ENCODE measurements around the gene PTPN7.
"Not testable (repeated sequence)": the region's sequence is repeated elsewhere in the genome, so short reads cannot be mapped to it uniquely, and the experiment has no call there.

Gene PTPN7

DNA sequence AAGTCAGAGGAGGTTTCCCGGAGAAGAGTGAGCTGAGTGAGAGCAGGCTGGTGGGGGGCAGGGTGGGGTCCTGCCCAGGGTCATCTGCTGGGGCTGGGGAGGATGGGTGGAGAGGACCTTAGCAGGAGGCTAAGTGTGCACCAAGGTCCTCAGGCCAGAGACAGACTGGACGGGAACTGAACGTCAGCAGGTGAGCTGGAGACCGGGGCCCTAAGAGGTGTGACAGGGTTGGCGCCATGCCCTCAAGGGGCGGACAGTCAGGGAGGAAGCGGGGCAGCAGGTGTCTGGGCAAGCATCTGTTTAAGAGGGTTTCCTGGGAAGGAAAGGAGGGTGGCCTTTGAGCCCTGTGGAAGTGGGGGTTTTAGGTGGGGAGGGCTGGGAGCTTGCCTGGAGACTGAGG lies 13.6 kb upstream of the PTPN7 start:
- Histone ChIP-seq H3K9ac (ENCODE audit: low read length) (no peak overlapping the region), H3K27ac (ENCODE audit: low read depth, low read length) (no peak overlapping the region), H3K4me1 (ENCODE audit: insufficient read depth, low read length) (no peaks in the 10 kb centered on the region), H3K27me3 (ENCODE audit: control insufficient read depth in 1 of 2, insufficient read depth in 2 of 2, low read length in 2 of 2) (no peaks in the 10 kb centered on the region), H3K9me3 (ENCODE audit: low read length) (no peaks in the 10 kb centered on the region), H3K36me3 (ENCODE audit: insufficient read depth, low read length) (no peaks in the 10 kb centered on the region), H3K4me3 (ENCODE audit: low read depth in 1 of 2, low read length in 2 of 2) (no peak overlapping the region)

DNA sequence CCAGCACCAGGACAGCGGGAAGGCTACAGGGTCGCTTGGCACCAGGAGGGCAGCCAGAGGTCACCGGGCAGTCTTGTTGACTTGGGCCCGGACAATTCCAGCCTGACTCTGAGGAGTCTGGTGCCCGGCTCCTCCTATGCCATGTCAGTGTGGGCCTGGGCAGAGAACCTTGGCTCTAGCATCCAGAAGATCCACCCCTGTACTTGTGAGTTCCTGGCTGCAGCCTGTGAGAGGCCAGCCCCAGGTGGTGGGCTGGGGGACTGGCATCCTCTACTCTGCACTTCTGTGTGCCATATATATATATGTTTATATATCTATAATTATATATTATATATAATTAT lies 11.6 kb upstream of the PTPN7 start:
- Histone ChIP-seq H3K9me3 (ENCODE audit: low read length) (no peaks in the 10 kb centered on the region), H3K36me3 (ENCODE audit: insufficient read depth, low read length) (no peaks in the 10 kb centered on the region), H3K4me1 (ENCODE audit: insufficient read depth, low read length) (no peaks in the 10 kb centered on the region), H3K9ac (ENCODE audit: low read length) (no peak overlapping the region), H3K4me3 (ENCODE audit: low read depth in 1 of 2, low read length in 2 of 2) (no peak overlapping the region), H3K27ac (ENCODE audit: low read depth, low read length) (no peak overlapping the region), H3K27me3 (ENCODE audit: control insufficient read depth in 1 of 2, insufficient read depth in 2 of 2, low read length in 2 of 2) (no peaks in the 10 kb centered on the region)

DNA sequence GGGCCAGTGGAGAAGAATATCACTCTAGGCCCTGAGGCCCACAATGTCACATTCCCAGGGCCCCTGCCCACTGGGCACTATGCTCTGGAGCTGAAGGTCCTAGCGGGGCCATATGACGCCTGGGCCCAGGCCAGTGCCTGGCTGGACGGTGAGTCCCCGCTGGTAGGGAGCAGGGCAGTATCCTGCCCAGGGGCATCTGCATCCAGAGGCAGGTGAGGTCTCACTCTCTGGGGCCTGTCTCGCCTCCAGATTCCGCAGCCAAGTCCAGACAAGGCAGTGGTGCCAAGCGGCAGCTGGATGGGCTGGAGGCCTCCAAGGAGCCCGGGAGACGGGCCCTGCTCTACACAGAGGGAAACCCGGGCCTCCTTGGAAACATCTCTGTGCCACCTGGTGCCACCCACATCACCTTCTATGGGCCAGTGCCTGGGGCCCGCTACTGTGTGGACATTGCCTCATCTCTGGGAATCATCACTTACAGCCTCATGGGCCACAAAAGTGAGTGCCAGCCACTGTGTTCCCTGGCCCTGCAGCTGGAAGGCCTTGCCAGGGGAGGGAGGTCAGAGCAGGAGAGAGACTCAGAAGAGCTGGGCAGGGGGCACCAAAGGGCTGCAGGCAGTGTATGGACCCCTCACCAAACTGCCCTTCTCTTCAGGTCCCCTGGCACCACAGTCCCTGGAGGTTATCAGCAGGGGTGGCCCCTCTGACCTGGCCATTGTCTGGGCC lies 11.1 kb upstream of the PTPN7 start:
- Histone ChIP-seq H3K4me3 (ENCODE audit: low read depth in 1 of 2, low read length in 2 of 2) (no peak overlapping the region), H3K27ac (ENCODE audit: low read depth, low read length) (no peak overlapping the region), H3K27me3 (ENCODE audit: control insufficient read depth in 1 of 2, insufficient read depth in 2 of 2, low read length in 2 of 2) (no peaks in the 10 kb centered on the region), H3K4me1 (ENCODE audit: insufficient read depth, low read length) (no peaks in the 10 kb centered on the region), H3K36me3 (ENCODE audit: insufficient read depth, low read length) (no peaks in the 10 kb centered on the region), H3K9me3 (ENCODE audit: low read length) (no peaks in the 10 kb centered on the region), H3K9ac (ENCODE audit: low read length) (no peak overlapping the region)

DNA sequence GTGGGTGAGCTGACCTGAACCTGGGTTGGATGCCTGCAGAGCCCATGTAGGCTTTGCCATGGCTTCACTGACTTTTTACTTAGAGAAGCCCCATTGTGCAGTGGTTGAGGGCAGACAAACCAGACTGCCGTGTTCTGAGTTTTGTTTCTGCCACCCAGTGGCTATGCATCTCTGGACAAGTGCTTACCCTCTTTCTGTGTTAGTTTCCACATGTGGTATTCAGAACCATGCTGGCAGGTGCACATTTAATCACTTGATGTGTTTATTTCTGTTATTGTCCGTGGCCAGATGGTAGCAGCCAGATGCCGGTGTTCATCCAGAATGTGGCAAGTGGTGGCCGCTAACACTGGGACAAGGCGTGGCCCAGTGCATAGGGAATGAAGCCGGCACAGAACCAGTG lies 10.3 kb upstream of the PTPN7 start:
- H3K4me3 ChIP-seq (ENCODE audit: low read depth in 1 of 2, low read length in 2 of 2) = no peak overlapping the region
- H3K36me3 ChIP-seq (ENCODE audit: insufficient read depth, low read length) = no peaks in the 10 kb centered on the region
- H3K9ac ChIP-seq (ENCODE audit: low read length) = no peak overlapping the region
- no peaks in the 10 kb centered on the region for H3K27me3 ChIP-seq (ENCODE audit: control insufficient read depth in 1 of 2, insufficient read depth in 2 of 2, low read length in 2 of 2)
- H3K27ac ChIP-seq (ENCODE audit: low read depth, low read length) = no peak overlapping the region
- no peaks in the 10 kb centered on the region for H3K4me1 ChIP-seq (ENCODE audit: insufficient read depth, low read length)
- H3K9me3 ChIP-seq (ENCODE audit: low read length) = no peaks in the 10 kb centered on the region

DNA sequence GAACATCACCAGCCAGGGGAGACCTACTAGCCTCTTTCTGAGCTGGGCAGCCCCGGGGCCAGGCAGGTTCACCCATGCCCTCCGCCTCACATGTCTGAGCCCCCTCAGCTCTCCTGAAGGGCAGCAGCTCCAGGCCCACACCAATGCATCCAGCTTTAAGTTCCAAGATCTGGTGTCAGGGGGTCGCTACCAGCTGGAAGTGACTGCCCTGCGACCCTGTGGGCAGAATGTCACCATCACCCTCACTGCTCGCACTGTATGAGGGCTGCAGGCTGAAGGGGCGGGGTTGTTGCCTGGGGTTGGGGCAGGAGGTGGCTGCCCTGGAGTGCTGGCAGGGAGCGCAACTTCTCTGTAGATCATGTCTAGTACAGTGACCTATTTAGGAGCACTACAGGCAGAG lies 8.5 kb upstream of the PTPN7 start:
- no peak overlapping the region for H3K4me3 ChIP-seq (ENCODE audit: low read depth in 1 of 2, low read length in 2 of 2)
- H3K4me1 ChIP-seq (ENCODE audit: insufficient read depth, low read length) = no peaks in the 10 kb centered on the region
- H3K9ac ChIP-seq (ENCODE audit: low read length) = no peak overlapping the region
- H3K27me3 ChIP-seq (ENCODE audit: control insufficient read depth in 1 of 2, insufficient read depth in 2 of 2, low read length in 2 of 2) = no peaks in the 10 kb centered on the region
- no peaks in the 10 kb centered on the region for H3K9me3 ChIP-seq (ENCODE audit: low read length)
- H3K27ac ChIP-seq (ENCODE audit: low read depth, low read length) = no peak overlapping the region
- no peaks in the 10 kb centered on the region for H3K36me3 ChIP-seq (ENCODE audit: insufficient read depth, low read length)

DNA sequence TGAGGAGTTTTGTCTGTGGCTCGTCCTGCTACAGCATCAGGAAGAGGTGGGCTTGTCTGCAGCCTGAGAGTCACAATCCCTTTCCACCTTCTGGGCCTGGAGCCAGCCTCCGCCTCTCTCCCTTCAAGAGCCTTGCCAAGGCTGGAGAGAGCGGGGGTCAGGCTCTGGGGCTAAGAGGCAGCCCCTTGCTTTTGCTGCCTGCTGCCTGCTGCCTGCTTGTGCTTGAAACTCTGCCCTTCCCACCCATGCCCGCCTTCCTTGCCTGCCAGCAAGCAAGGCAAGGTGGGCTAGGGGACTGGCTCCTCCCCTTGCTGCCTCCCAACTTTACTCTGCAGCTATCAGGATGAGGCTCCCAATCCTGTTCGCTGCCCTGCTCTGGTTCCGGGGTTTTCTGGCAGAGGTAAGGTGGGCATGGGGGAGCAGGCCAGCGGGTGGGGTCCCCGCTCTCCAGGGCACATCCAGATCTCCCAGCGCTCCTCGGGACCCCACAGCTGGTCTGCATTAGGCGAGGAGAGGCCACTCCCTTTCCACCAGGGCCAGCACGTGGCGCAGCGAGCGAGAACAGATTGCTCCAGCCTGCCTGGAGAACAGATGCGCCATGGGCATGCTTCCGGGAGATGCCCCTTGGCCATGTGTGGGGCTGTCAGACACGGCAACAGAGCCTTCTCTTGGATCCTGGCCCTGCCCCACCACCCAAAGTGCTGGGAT lies 7.5 kb upstream of the PTPN7 start:
- H3K27me3 ChIP-seq (ENCODE audit: control insufficient read depth in 1 of 2, insufficient read depth in 2 of 2, low read length in 2 of 2) = no peaks in the 10 kb centered on the region
- no peak overlapping the region for H3K9ac ChIP-seq (ENCODE audit: low read length)
- H3K4me1 ChIP-seq (ENCODE audit: insufficient read depth, low read length) = no peaks in the 10 kb centered on the region
- no peak overlapping the region for H3K4me3 ChIP-seq (ENCODE audit: low read depth in 1 of 2, low read length in 2 of 2)
- no peaks in the 10 kb centered on the region for H3K9me3 ChIP-seq (ENCODE audit: low read length)
- no peaks in the 10 kb centered on the region for H3K36me3 ChIP-seq (ENCODE audit: insufficient read depth, low read length)
- no peak overlapping the region for H3K27ac ChIP-seq (ENCODE audit: low read depth, low read length)

DNA sequence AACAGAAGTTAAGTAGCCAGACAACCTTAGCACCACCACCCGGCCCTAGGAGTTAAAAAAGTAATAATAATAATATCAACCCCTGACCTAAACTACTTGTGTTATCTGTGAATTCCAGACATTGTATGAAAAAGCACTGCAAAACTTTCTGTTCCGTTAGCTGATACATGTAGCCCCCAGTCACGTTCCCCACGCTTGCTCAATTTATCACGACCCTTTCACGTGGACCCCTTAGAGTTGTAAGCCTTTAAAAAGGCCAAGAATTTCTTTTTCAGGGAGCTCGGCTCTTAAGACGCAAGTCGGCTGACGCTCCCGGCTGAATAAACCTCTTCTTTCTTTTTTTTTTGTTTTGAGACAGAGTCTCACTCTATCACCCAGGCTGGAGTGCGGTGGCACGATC lies 6.7 kb upstream of the PTPN7 start:
- H3K4me1 ChIP-seq (ENCODE audit: insufficient read depth, low read length); H3K36me3 ChIP-seq (ENCODE audit: insufficient read depth, low read length); H3K27me3 ChIP-seq (ENCODE audit: control insufficient read depth in 1 of 2, insufficient read depth in 2 of 2, low read length in 2 of 2); H3K27ac ChIP-seq (ENCODE audit: low read depth, low read length); H3K4me3 ChIP-seq (ENCODE audit: low read depth in 1 of 2, low read length in 2 of 2); H3K9me3 ChIP-seq (ENCODE audit: low read length); H3K9ac ChIP-seq (ENCODE audit: low read length): not testable (repeated sequence)

DNA sequence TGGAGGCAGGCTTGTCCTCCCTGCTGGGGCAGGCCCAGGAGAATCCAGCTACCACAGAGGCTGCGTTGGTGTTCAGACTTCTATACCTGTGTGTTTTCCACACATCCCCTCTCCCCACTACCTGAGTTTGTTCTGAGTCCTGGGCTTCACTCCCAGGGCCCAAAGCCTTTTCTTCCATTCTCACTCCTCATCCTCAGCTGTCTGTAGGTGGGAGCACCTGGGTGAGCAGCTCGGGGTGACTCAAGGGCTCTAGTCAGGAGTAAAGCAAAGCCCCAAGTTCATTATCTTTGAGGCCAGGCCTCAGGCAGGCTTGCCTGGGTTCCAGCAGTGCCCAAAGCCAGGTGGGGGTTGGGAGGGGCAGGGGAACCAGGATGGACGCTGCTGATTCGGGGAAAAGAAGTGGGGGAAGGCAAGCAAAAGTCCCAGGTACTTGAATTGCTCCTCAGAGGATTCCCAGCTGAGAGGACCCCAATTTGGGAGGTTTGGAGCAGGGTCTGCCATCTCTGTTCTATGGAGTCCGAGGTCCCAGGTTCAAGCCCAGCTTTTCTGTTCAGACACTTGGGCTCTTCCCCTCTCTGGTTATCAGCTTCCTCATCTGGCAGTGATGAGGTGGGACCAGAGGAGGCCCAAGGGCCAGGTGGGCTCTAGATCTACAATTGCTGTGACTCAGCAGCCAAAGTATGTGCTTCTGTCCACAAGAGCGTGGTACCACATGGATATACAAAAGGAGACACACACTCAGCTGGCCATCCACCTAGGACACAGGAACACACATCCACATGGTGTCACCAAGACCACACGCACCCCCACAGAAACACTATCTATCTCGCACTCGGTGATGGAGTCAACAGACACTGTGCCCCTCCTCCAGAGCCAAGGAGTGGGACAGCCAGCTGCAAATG lies 5.8 kb upstream of the PTPN7 start:
- Histone ChIP-seq H3K4me3 (ENCODE audit: low read depth in 1 of 2, low read length in 2 of 2) (no peak overlapping the region), H3K9me3 (ENCODE audit: low read length) (no peaks in the 10 kb centered on the region), H3K36me3 (ENCODE audit: insufficient read depth, low read length) (no peaks in the 10 kb centered on the region), H3K4me1 (ENCODE audit: insufficient read depth, low read length) (no peaks in the 10 kb centered on the region), H3K27ac (ENCODE audit: low read depth, low read length) (no peak overlapping the region), H3K27me3 (ENCODE audit: control insufficient read depth in 1 of 2, insufficient read depth in 2 of 2, low read length in 2 of 2) (no peaks in the 10 kb centered on the region), H3K9ac (ENCODE audit: low read length) (no peak overlapping the region)

DNA sequence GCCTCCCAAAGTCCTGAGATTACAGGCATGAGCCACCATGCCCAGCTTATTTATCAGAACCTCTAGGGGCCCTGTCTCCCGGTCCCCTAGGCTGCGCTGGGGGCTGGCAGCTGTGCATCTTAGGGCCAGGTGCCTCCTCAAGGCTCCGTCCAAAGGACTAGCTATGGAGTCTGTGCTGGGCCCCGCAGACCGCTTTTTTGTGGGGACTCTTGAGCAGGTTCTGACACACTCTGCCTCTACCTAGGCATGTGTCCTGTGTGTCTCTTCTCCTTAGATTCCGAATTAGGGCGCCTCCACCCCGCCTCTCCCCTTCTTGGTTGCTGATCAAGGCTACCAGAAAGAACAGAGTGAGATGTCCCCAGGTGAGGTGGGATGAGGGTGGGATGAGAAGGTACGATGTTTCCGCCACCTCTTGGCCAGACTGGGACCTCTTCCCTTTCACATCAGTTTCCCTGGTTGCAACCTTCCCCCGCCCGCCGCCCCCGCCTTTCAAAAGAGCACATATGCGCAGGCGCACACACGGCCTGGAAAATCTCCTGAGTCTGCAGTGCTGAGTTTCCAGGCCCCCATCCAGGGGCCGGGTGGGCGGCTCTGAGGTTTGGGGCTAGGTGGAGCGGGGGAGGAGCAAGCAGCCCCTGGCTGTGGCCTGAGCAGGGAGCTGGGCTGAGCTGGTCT lies 5.0 kb upstream of the PTPN7 start:
- no peaks in the 10 kb centered on the region for H3K27me3 ChIP-seq (ENCODE audit: control insufficient read depth in 1 of 2, insufficient read depth in 2 of 2, low read length in 2 of 2)

DNA sequence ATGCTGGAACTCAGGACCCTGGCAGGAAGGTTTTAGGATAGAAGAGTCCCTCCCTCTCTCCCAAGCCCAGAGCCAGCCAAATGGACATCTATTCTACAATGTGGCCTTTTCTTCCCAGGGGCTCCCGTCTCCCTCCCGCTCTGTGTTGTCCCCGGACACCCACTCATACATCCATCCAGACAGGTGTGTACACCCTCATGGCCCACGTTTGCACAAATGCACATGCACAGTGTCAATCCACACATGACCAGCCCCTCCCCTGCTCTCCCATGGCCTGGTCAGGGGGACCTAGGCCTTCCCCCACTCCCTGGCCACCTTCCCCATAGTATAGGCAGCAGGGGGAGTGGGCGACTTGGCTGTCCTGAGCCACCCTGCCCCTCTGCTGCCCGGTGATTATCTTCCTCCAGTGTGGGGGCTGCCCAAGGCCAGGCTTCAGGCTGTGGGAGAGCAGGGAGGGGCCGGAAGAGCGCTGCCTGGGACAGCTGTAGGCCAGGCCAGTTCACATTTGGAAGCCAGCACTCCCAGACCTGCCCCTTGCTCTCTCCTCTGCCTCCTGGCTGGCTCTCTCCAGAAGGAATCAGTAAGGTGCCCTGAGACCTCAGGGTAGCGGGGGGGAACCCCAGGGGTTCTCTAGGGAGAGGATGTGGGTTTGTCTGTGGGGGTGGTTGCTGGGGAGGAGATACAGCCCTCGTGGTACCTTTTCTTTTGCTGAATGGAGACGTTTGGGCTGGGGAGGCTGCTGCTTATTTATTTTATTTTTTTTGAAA lies 4.1 kb upstream of the PTPN7 start:
- H3K27ac ChIP-seq (ENCODE audit: low read depth, low read length) = no peak overlapping the region
- H3K27me3 ChIP-seq (ENCODE audit: control insufficient read depth in 1 of 2, insufficient read depth in 2 of 2, low read length in 2 of 2) = no peaks in the 10 kb centered on the region
- no peak overlapping the region for H3K4me3 ChIP-seq (ENCODE audit: low read depth in 1 of 2, low read length in 2 of 2)
- H3K9ac ChIP-seq (ENCODE audit: low read length) = no peak overlapping the region
- H3K36me3 ChIP-seq (ENCODE audit: insufficient read depth, low read length) = no peaks in the 10 kb centered on the region
- no peaks in the 10 kb centered on the region for H3K9me3 ChIP-seq (ENCODE audit: low read length)
- H3K4me1 ChIP-seq (ENCODE audit: insufficient read depth, low read length) = no peaks in the 10 kb centered on the region

More for the DNA sequence above, 5.0 kb upstream of the PTPN7 start:
- H3K4me3 ChIP-seq (ENCODE audit: low read depth in 1 of 2, low read length in 2 of 2) = no peak overlapping the region
- no peak overlapping the region for H3K27ac ChIP-seq (ENCODE audit: low read depth, low read length)
- no peaks in the 10 kb centered on the region for H3K9me3 ChIP-seq (ENCODE audit: low read length)
- no peaks in the 10 kb centered on the region for H3K36me3 ChIP-seq (ENCODE audit: insufficient read depth, low read length)
- H3K4me1 ChIP-seq (ENCODE audit: insufficient read depth, low read length) = no peaks in the 10 kb centered on the region
- no peak overlapping the region for H3K9ac ChIP-seq (ENCODE audit: low read length)

Measured in muscle layer of colon (tissue), 2 donors.